H1 (cell line): Measurements from ENCODE around the gene GBA2. TPM values are rescaled to one million over a fixed set of nuclear protein-coding genes. Genes with fewer than 3 reads are reported as not detected.

Source experiments
- CTCF ChIA-PET: fragments of 300-600 bp; sonication (Branson Sonifier 250); formaldehyde crosslinking; loops from one replicate; lab custom pipeline; 2021; ENCODE audit not compliant: partially characterized antibody; lab: Charles Lee
- POLR2A ChIA-PET: fragments of 300-600 bp; sonication (Branson Sonifier 250); formaldehyde crosslinking; loops from one replicate; lab custom pipeline; 2021; ENCODE audit warnings: inconsistent platforms; ENCODE audit not compliant: partially characterized antibody; lab: Charles Lee
- DNase-seq, 2 experiments: peaks; one replicate each; pipeline versions ENCODE4 v3.0.0 to v3.0.0-alpha.2; 2010 to 2022; ENCODE audit warnings: low spot score in 2 of 2, low read depth in 1 of 2, mixed read lengths in 1 of 2
- FAIRE-seq: peaks from 2 replicates; lab custom pipeline; 2011; peaks lifted over from hg19 to GRCh38; lab: Jason Lieb, UNC
- H2AFZ ChIP-seq: 2 replicates; pipeline ENCODE4 v1.8.1; 2012; ENCODE audit warnings: low read length, inconsistent platforms
- H2AK5ac ChIP-seq: 2 replicates; pipeline ENCODE4 v1.6.1; 2013; ENCODE audit warnings: low read depth, low read length
- H2BK120ac ChIP-seq: replicated peaks from 2 replicates; pipeline ENCODE3; 2013; ENCODE audit warnings: low read depth, low read length, inconsistent platforms
- H2BK12ac ChIP-seq: 2 replicates; pipeline ENCODE4 v1.6.1; 2013; ENCODE audit warnings: low read depth, low read length
- H2BK15ac ChIP-seq: 2 replicates; pipeline ENCODE4 v1.6.1; 2013; ENCODE audit warnings: low read length
- H2BK20ac ChIP-seq: 2 replicates; pipeline ENCODE4 v1.6.1; 2013; ENCODE audit warnings: low read length
- H2BK5ac ChIP-seq: 2 replicates; pipeline ENCODE4 v1.6.1; 2013; ENCODE audit warnings: low read depth, low read length
- H3K14ac ChIP-seq: 2 replicates; pipeline ENCODE4 v1.6.1; 2013; ENCODE audit warnings: inconsistent platforms; ENCODE audit not compliant: insufficient read length
- H3K18ac ChIP-seq: 2 replicates; pipeline ENCODE4 v1.6.1; 2013; ENCODE audit warnings: low read length; ENCODE audit errors: extremely low read depth
- H3K23ac ChIP-seq: 2 replicates; pipeline ENCODE4 v1.6.1; 2013; ENCODE audit warnings: inconsistent platforms; ENCODE audit not compliant: insufficient read length
- H3K23me2 ChIP-seq: 2 replicates; pipeline ENCODE4 v1.6.1; 2013; ENCODE audit warnings: low read depth, low read length
- H3K27ac ChIP-seq: 2 replicates; pipeline ENCODE4 v1.6.1; 2011; ENCODE audit warnings: low read depth, low read length, inconsistent platforms
- H3K27me3 ChIP-seq, 4 experiments: replicated peaks in 1 of 4; 1 replicate in 1 of 4; 2 replicates in 3 of 4; pipeline versions ENCODE4 v1.6.1 to v1.8.1; 2011 to 2013; ENCODE audit warnings: low read length in 3 of 4, mild to moderate bottlenecking in 3 of 4, inconsistent platforms in 2 of 4, mixed read lengths in 2 of 4, moderate library complexity in 1 of 4; ENCODE audit not compliant: control insufficient read depth in 3 of 4, insufficient read depth in 3 of 4; ENCODE audit errors: extremely low read depth in 1 of 4
- H3K36me3 ChIP-seq, 4 experiments: 2 replicates each; pipeline versions ENCODE4 v1.6.1 to v1.8.1; 2011 to 2013; ENCODE audit warnings: mild to moderate bottlenecking in 4 of 4, low read length in 3 of 4, moderate library complexity in 2 of 4, control low read depth in 1 of 4, inconsistent platforms in 1 of 4; ENCODE audit not compliant: insufficient read depth in 4 of 4, control insufficient read depth in 2 of 4
- H3K4ac ChIP-seq: replicated peaks from 2 replicates; pipeline ENCODE3; 2013; ENCODE audit warnings: low read length, low read depth, mixed read lengths, inconsistent platforms; ENCODE audit not compliant: insufficient read length
- H3K4me1 ChIP-seq, 4 experiments: replicated peaks in 1 of 4; 1 replicate in 1 of 4; 2 replicates in 3 of 4; pipeline versions ENCODE4 v1.6.1 to v1.8.1; 2011 to 2013; ENCODE audit warnings: low read length in 3 of 4, inconsistent platforms in 2 of 4, mixed read lengths in 1 of 4; ENCODE audit not compliant: insufficient read depth in 4 of 4, control insufficient read depth in 3 of 4
- H3K4me2 ChIP-seq, 2 experiments: 2 replicates each; pipeline versions ENCODE4 v1.6.1 to v1.8.1; 2011 to 2013; ENCODE audit warnings: low read depth in 2 of 2, low read length in 2 of 2, control low read depth in 1 of 2, inconsistent platforms in 1 of 2, mild to moderate bottlenecking in 1 of 2; ENCODE audit not compliant: insufficient read depth in 1 of 2
- H3K4me3 ChIP-seq, 4 experiments: fragments of 200-600, 300-600 bp in 1 of 4; sonication (generic), shearing (Covaris generic), sonication (Bioruptor Twin) in 1 of 4; 2 replicates each; pipeline versions ENCODE4 v1.5.1 to v1.8.1; 2011 to 2016; ENCODE audit warnings: low read length in 4 of 4, low read depth in 3 of 4, control low read depth in 2 of 4, inconsistent platforms in 2 of 4, mild to moderate bottlenecking in 2 of 4, mixed read lengths in 1 of 4, moderate library complexity in 1 of 4; ENCODE audit not compliant: insufficient read depth in 2 of 4; ENCODE audit errors: extremely low read depth in 1 of 4
- H3K56ac ChIP-seq: replicated peaks from 2 replicates; pipeline ENCODE3; 2013; ENCODE audit warnings: low read depth, mild to moderate bottlenecking, mixed read lengths, low read length, inconsistent platforms; ENCODE audit not compliant: insufficient read length
- H3K79me1 ChIP-seq: 2 replicates; pipeline ENCODE4 v1.6.1; 2013; ENCODE audit warnings: low read depth, low read length, control low read depth
- H3K79me2 ChIP-seq, 2 experiments: 2 replicates each; pipeline versions ENCODE4 v1.6.1 to v1.8.1; 2012 to 2013; ENCODE audit warnings: low read length in 2 of 2, mild to moderate bottlenecking in 2 of 2, inconsistent platforms in 1 of 2; ENCODE audit not compliant: insufficient read depth in 2 of 2, control insufficient read depth in 1 of 2
- H3K9ac ChIP-seq, 4 experiments: replicated peaks in 1 of 4; 1 replicate in 1 of 4; 2 replicates in 3 of 4; pipeline versions ENCODE4 v1.6.1 to v1.8.1; 2011 to 2013; ENCODE audit warnings: low read depth in 3 of 4, low read length in 3 of 4, control low read depth in 2 of 4, mild to moderate bottlenecking in 2 of 4, moderate library complexity in 2 of 4, inconsistent platforms in 1 of 4; ENCODE audit errors: extremely low read depth in 1 of 4
- H3K9me3 ChIP-seq, 2 experiments: 2 replicates each; pipeline versions ENCODE4 v1.6.1 to v1.8.1; 2012 to 2013; ENCODE audit warnings: mild to moderate bottlenecking in 2 of 2, moderate library complexity in 2 of 2, control low read depth in 1 of 2, inconsistent platforms in 1 of 2, low read depth in 1 of 2, low read length in 1 of 2, mixed read lengths in 1 of 2; ENCODE audit not compliant: insufficient read depth in 2 of 2
- H4K20me1 ChIP-seq, 2 experiments: replicated peaks in 1 of 2; 2 replicates each; pipeline versions ENCODE3 to v1.8.1; 2011 to 2013; ENCODE audit warnings: inconsistent platforms in 2 of 2, low read length in 2 of 2, mild to moderate bottlenecking in 1 of 2; ENCODE audit not compliant: insufficient read depth in 2 of 2, control insufficient read depth in 1 of 2
- H4K5ac ChIP-seq: 2 replicates; pipeline ENCODE4 v1.6.1; 2013; ENCODE audit warnings: low read length, low read depth, mixed read lengths, inconsistent platforms; ENCODE audit not compliant: insufficient read length
- H4K8ac ChIP-seq: 2 replicates; pipeline ENCODE4 v1.8.0; 2013; ENCODE audit warnings: mild to moderate bottlenecking, moderate library complexity, low read length, inconsistent platforms; ENCODE audit not compliant: insufficient read depth; ENCODE audit errors: extremely low read depth
- H4K91ac ChIP-seq: replicated peaks from 2 replicates; pipeline ENCODE3; 2013; ENCODE audit warnings: low read length, mixed read lengths, inconsistent platforms; ENCODE audit not compliant: insufficient read length
- BCL11A ChIP-seq, 2 experiments: IDR thresholded peaks; one replicate each; pipeline ENCODE4 v1.6.1; 2011; ENCODE audit warnings: low read depth in 2 of 2, low read length in 2 of 2, mild to moderate bottlenecking in 2 of 2
- CREB1 ChIP-seq: IDR thresholded peaks from 2 replicates; pipeline ENCODE4 v1.6.1; 2012; ENCODE audit warnings: inconsistent platforms
- HDAC2 ChIP-seq, 2 experiments: fragments of 300-600 bp in 1 of 2; sonication (generic) in 1 of 2; IDR thresholded peaks; 2 replicates each; pipeline ENCODE4 v1.6.1; 2011 to 2012; ENCODE audit warnings: low read depth in 2 of 2, low read length in 2 of 2, mild to moderate bottlenecking in 2 of 2, moderate library complexity in 2 of 2, borderline replicate concordance in 1 of 2, inconsistent platforms in 1 of 2
- HDAC6 ChIP-seq: IDR thresholded peaks from one replicate; pipeline ENCODE4 v1.7.1; 2012; ENCODE audit warnings: low read depth, mild to moderate bottlenecking, inconsistent platforms, low read length, moderate library complexity
- KDM4A ChIP-seq: IDR thresholded peaks from one replicate; pipeline ENCODE4 v1.7.1; 2012; ENCODE audit warnings: low read depth, mild to moderate bottlenecking, moderate library complexity, low read length, inconsistent platforms; ENCODE audit not compliant: severe bottlenecking
- KDM5A ChIP-seq: fragments of 200-600 bp; IDR thresholded peaks from 2 replicates; pipeline ENCODE4 v1.7.1; 2012; ENCODE audit warnings: mild to moderate bottlenecking, low read length, inconsistent platforms, mixed read lengths
- MAX ChIP-seq: IDR thresholded peaks from 2 replicates; pipeline ENCODE4 v1.6.1; 2012; ENCODE audit warnings: inconsistent platforms
- RFX5 ChIP-seq: IDR thresholded peaks from 2 replicates; pipeline ENCODE4 v1.6.1; 2011; ENCODE audit warnings: low read depth, low read length, improper control_type of control experiment, borderline replicate concordance
- RXRA ChIP-seq: IDR thresholded peaks from 2 replicates; pipeline ENCODE4 v1.6.1; 2011; ENCODE audit warnings: low read depth, mild to moderate bottlenecking, low read length, moderate library complexity; ENCODE audit not compliant: insufficient read depth
- SIX5 ChIP-seq: IDR thresholded peaks from 2 replicates; pipeline ENCODE4 v1.6.1; 2011; ENCODE audit warnings: mild to moderate bottlenecking, low read depth, low read length
- YY1 ChIP-seq: IDR thresholded peaks from 2 replicates; pipeline ENCODE4 v1.6.1; 2011; ENCODE audit warnings: low read depth, mild to moderate bottlenecking, low read length
- WGBS, 2 experiments: shearing (Covaris generic) in 1 of 2; methylation state at CpG; one replicate each; pipeline versions ENCODE4 v1.1.6 to v1.1.7; 2013 to 2015; ENCODE audit warnings: low lambda C conversion rate in 2 of 2, mixed read lengths in 2 of 2, inconsistent platforms in 1 of 2, low coverage in 1 of 2, missing lambda C conversion rate in 1 of 2; ENCODE audit not compliant: insufficient replicate concordance in 2 of 2, insufficient coverage in 1 of 2, insufficient read length in 1 of 2; ENCODE audit errors: extremely low coverage in 1 of 2, missing lambda C conversion rate in 1 of 2; 5-methylcytosine and 5-hydroxymethylcytosine counted together
- polyA plus RNA-seq, 7 experiments: library from polyadenylated mRNA; depleted of rRNA in 3 of 7; stranded (reverse) in 5 of 7; unstranded in 2 of 7; fragments of >200 nt in 5 of 7; fragments of 200-250 nt in 2 of 7; gene quantifications; 1 replicate in 5 of 7; 2 replicates in 1 of 7; 4 replicates in 1 of 7; pipeline versions ENCODE4 v1.2.1 to v1.2.3, GENCODE V29; 2011 to 2013; ENCODE audit warnings: missing spikeins in 2 of 7, mixed read lengths in 2 of 7
- total RNA-seq: library from RNA; stranded (reverse); fragmentation: NEBNext Ultra II Directional; extraction: Animal tissue kit (Norgen Biotek cat#: 25700); gene quantifications from 2 replicates; pipeline ENCODE4 v1.2.1, GENCODE V29; 2021

The GBA2 gene
- total and polyA plus RNA-seq, 2 of the 8 experiments (the other 6 are each of a cell fraction or from before 2014, with no cell fraction given), result 64.2 to 71.9 TPM

DNA sequence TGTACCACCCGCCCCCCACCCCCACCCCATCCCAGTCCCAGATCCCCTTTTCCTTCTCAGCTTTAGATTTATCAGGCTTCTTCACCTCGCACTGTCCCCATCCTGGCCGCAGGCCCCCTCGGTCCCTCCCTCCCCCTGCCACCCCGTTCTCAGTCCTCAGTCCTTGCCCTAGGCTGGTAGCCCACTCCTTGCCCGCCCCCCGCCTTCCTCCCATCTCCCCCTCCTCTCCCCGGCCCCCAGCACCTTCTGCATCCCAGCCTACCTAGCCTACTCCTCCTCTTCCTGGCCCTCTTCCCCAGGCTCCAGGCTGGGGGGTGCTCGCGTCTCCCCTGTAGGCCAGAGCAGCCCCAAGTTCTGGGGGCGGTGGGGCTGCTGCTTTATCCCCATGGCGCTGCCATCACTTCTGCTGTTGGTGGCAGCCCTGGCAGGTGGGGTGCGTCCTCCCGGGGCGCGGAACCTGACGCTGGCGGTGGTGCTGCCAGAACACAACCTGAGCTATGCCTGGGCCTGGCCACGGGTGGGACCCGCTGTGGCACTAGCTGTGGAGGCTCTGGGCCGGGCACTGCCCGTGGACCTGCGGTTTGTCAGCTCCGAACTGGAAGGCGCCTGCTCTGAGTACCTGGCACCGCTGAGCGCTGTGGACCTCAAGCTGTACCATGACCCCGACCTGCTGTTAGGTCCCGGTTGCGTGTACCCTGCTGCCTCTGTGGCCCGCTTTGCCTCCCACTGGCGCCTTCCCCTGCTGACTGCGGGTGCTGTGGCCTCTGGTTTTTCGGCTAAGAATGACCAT is 43.2 kb upstream of the GBA2 start:
- ChIA-PET CTCF (interaction anchor here (0.7 to 2.6 kb wide), 14 partner anchors 11 to 135 kb away, joined by 3 to 26 read pairs (median 3); partner anchors contain the start of genes HINT2 and SPAG8), POLR2A (interaction anchor here (0.7 to 3.9 kb wide), 9 partner anchors 12 to 56 kb away, joined by 3 to 38 read pairs (median 4); partner anchors contain the start of genes FAM221B, HINT2, SPAG8 and TMEM8B)
- Histone ChIP-seq H3K23me2 (peaks cover 5% of the 10 kb centered on the region; the same call in 1 of the 2 replicates), H3K79me2 (no peaks in the 10 kb centered on the region), H4K5ac (no peak overlapping the region), H3K4me2 (peak overlapping the region; percentile 46 to 91), H3K9ac (no peak overlapping the region), H2BK15ac (peak overlapping the region; percentile 16; the same call in 1 of the 2 replicates), H4K20me1 (no peaks in the 10 kb centered on the region), H2AFZ (no peak overlapping the region), H2BK5ac (no peak overlapping the region), H3K9me3 (no peaks in the 10 kb centered on the region), H3K4ac (no peak overlapping the region), H2BK120ac (no peak overlapping the region), H2AK5ac (0 out of 2 replicates have a peak overlapping the region, but pooled peaks have one; percentile 65), H3K36me3 (no peaks in the 10 kb centered on the region), H4K8ac (peak overlapping the region; percentile 11; the same call in 1 of the 2 replicates), H3K79me1 (no peaks in the 10 kb centered on the region), H2BK12ac (0 out of 2 replicates have a peak overlapping the region, but pooled peaks have one; percentile 50), H2BK20ac (no peak overlapping the region), H3K27me3 (peaks cover 0 to 10% (median 0%) of the 10 kb centered on the region in 4 experiments; a peak in 4 of 7 replicates), H3K23ac (no peak overlapping the region), H3K27ac (no peak overlapping the region), H4K91ac (no peak overlapping the region), H3K56ac (no peak overlapping the region), H3K4me1 (peaks cover 5 to 13% (median 7%) of the 10 kb centered on the region in 4 experiments; a peak in 6 of 7 replicates), H3K14ac (no peak overlapping the region), H3K18ac (no peak overlapping the region; the same call in 1 of the 2 replicates), H3K4me3 (peak overlapping the region in 2 of 4 experiments; percentile 65 to 67; a peak in 6 of 8 replicates)
- FAIRE-seq, result no peak
- no peak for TF ChIP-seq SIX5
- TF ChIP-seq HDAC2 (IDR thresholded peaks at IDR 0.05; ENCODE audit: borderline replicate concordance in 1 of 2, low read depth in 2 of 2, low read length in 2 of 2), result no peak
- no peak for TF ChIP-seq KDM4A
- no peak for TF ChIP-seq RXRA
- no peak for TF ChIP-seq CREB1
- TF ChIP-seq MAX, result no peak
- TF ChIP-seq HDAC6, result no peak
- TF ChIP-seq YY1, result no peak
- TF ChIP-seq BCL11A (IDR thresholded peaks at IDR 0.05; ENCODE audit: low read depth in 2 of 2, low read length in 2 of 2), result no peak
- TF ChIP-seq RFX5, result no peak
- TF ChIP-seq KDM5A, result no peak
- WGBS, 2 experiments, result 86% methylated on average over 26 of the region's 34 CpGs; no CpG with 5 or more reads in 1 of the 2 experiments
- no peak for DNase-seq
